CD4-positive, alpha-beta T cell treated with Interleukin-15 for 1 hour (primary cell): Measurements from ENCODE around the gene OR56A5.

Experiments used
- DNase-seq: peaks from one replicate; pipeline ENCODE4 v3.0.0-alpha.2; 2020

Gene OR56A5

GRCh38 chr11:5931061-5931460 lies 37.2 kb downstream of the OR56A5 start:
- no peak for DNase-seq

- DNase-seq = no peak
Measured at GRCh38 chr11:5930614-5931013, 37.7 kb downstream of the OR56A5 start.

- no peak for DNase-seq
Measured at GRCh38 chr11:5929571-5930368, 38.5 kb downstream of the OR56A5 start.

DNA sequence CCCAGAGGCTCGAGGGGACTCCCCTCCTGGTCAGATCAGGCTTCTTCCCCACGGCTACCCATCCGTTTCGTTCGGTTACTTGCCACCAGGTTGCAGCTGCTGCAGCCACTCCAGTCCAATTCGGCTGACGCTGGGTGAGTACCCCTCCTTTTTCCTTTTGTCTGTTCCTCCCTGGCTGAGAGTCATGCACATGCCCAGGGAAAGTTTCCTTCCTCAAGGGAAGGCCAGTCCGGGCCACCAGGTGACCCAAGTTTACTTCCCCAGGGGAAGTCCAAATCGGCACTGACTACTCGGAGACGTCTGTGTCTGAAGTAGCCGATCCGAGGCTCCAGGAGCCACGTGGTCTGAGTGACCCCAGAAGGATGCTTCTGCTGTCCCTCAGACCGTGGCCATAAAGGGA lies 39.5 kb downstream of the OR56A5 start:
- DNase-seq = no peak

DNA sequence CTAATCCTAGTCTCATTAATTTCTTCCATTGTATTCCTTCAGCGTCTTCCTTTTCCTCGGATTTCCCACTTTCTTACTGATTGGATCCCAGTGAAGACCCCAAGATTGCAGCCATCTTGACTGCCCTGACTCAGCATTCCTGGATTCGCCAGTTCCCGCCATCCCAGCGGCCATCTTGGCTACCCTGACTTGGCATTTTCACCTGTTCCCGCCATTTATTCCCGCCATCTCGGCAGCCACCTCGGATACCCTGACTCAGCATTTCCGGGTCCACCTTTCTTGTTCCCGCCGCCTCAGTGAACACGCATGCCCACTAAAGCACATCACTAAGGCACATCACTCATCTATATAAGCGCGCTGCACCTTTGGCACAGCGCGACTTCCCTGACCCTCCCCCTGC lies 40.0 kb downstream of the OR56A5 start:
- no peak for DNase-seq

- DNase-seq = no peak
Measured at GRCh38 chr11:5923794-5924193, 44.5 kb downstream of the OR56A5 start.

DNA sequence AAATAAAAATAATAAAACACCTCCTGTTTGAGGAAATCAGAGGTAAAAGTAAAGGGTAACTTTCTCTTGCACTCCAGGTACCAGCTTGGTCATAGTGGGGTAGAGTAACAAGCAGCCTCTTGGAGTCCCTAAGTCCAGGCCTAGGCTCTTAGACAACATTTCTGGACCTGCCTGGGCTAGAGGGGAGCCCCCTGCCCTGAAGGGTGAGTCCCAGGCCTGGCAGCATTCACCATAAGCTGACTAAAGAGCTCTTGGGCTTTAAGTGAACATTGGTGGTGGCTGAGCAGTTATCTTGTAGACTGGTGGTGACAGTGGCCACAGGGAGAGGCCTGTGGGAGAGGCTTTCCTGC lies 44.9 kb downstream of the OR56A5 start:
- DNase-seq = no peak

GRCh38 chr11:5922749-5923426 lies 45.4 kb downstream of the OR56A5 start:
- no peak for DNase-seq
